GM18520 (cell line): ENCODE measurements around the gene TMEM134.
"Not testable (repeated sequence)": the region's sequence is repeated elsewhere in the genome, so short reads cannot be mapped to it uniquely, and the experiment has no call there.

Experiments
- ATAC-seq: cut with Tn5 transposase; IDR thresholded peaks from one replicate; pipeline ENCODE4 v1.9.1; 2021; ENCODE audit not compliant: unreplicated experiment

TMEM134 gene

GRCh38 chr11:67439321-67440228, 29.5 kb downstream of the TMEM134 start:
- ATAC-seq, result no peak

GRCh38 chr11:67438158-67438902, 30.7 kb downstream of the TMEM134 start:
- ATAC-seq, result no peak

GRCh38 chr11:67437809-67438157, 31.3 kb downstream of the TMEM134 start:
- ATAC-seq, result no peak

GRCh38 chr11:67437082-67437808, 31.8 kb downstream of the TMEM134 start, which contains the start of gene PTPRCAP:
Gene PTPRCAP (minus strand): TSS chr11:67437682. CDS start chr11:67437619, 63 bp downstream.
- ATAC-seq, result no peak

- ATAC-seq, result no peak
Measured at GRCh38 chr11:67436459-67437081, 32.5 kb downstream of the TMEM134 start.

- no peak for ATAC-seq
Measured at GRCh38 chr11:67435727-67436458, 33.2 kb downstream of the TMEM134 start.

- ATAC-seq, result no peak
Measured at GRCh38 chr11:67435031-67435726, 33.9 kb downstream of the TMEM134 start.

- no peak for ATAC-seq
Measured at GRCh38 chr11:67434395-67434881, 34.6 kb downstream of the TMEM134 start.

GRCh38 chr11:67433536-67434394, 35.3 kb downstream of the TMEM134 start:
- no peak for ATAC-seq

GRCh38 chr11:67432655-67433349, 36.2 kb downstream of the TMEM134 start:
- no peak for ATAC-seq

- no peak for ATAC-seq
Measured at GRCh38 chr11:67431346-67432249, 37.5 kb downstream of the TMEM134 start.

- no peak for ATAC-seq
Measured at GRCh38 chr11:67429722-67430121, 39.3 kb downstream of the TMEM134 start.

- ATAC-seq, result no peak
Measured at GRCh38 chr11:67429038-67429668, 39.9 kb downstream of the TMEM134 start.

GRCh38 chr11:67428052-67429001, 40.7 kb downstream of the TMEM134 start, which contains the start of gene RPS6KB2:
Gene RPS6KB2 (plus strand): TSS chr11:67428494. CDS start chr11:67428546, 52 bp downstream.
- ATAC-seq, result peak; percentile 81

GRCh38 chr11:67427364-67427859, 41.6 kb downstream of the TMEM134 start:
- not testable (repeated sequence) for ATAC-seq
